Hematopoietic multipotent progenitor cell treated with erythropoietin and hydrocortisone succinate and interleukin-3 and kit ligand, for 15 days (in vitro differentiated cells): Measurements from ENCODE around the gene PSMA8.
"Not testable (repeated sequence)": the region's sequence is repeated elsewhere in the genome, so short reads cannot be mapped to it uniquely, and the experiment has no call there.

Experiments used
- DNase-seq: peaks from one replicate; pipeline ENCODE4 v3.0.0-alpha.2; 2015; ENCODE audit warnings: low spot score

Gene PSMA8

GRCh38 chr18:26133652-26134051 lies at the start of gene PSMA8:
PSMA8 (plus strand) TSS chr18:26133869; CDS start chr18:26133966, 97 bp downstream.
- peak; percentile 6 for DNase-seq

DNA sequence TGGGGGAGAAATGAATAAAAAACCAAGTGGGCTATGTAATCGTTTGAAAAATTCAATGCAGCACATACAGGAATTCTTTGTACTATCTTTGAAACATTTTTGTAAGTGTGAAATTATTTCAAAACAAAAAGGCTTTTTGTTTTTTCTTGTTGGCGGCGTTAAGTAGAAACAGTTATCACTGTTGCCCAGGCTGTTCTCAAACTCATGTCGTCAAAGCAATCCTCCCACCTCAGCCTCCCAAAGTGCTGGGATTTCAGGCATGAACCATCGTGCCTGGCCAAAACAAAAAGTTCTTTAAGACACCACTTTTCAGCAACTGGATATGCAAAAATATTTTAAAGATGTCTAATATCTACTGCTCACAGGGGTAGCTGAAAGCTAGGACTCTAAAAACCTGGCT lies 48.6 kb upstream of the PSMA8 start:
- no peak for DNase-seq

- no peak for DNase-seq
Measured at GRCh38 chr18:26086959-26087358, 46.7 kb upstream of the PSMA8 start.

- DNase-seq, result peak; percentile 29
Measured at GRCh38 chr18:26088487-26088886, 45.2 kb upstream of the PSMA8 start.

DNA sequence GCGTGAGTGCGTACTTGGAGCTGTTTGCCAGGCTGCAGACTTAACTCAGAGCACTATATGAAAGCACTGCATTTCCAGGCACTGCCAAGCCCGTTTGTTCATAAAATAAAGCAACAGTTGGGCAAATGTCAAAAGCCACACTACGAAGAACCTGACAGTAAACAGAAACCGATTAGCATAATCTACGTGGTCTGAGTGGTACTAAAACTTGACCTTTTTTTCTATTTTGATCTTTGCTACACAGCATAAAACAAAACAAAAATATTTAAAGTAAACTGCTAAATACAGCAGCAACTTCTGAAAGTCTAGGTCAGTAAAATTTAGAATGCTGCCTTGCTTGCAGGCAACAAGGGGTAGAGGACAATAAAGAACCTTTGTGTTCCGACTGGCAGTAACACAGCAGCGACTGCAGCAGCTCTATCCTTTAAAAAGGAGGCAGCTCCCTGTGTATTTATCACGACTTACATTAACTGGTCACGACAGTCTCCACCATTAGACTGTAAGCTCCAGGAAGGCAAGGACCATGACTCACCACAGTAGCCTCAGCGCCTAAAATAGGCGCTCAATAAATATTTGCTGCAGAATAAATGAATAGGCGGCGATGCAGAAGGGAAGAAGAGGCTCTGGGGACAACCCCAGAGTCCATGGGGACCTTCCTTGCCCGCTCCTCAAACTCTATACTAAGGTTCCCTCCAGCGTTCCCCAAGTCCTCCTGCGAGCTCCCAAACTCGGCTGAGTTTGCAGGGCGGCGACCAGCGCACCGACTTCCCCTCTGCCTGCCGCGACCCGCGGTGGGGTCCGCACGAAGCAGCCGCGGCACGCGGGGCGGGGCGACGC lies 44.2 kb upstream of the PSMA8 start:
- DNase-seq, result peak; percentile 61

DNA sequence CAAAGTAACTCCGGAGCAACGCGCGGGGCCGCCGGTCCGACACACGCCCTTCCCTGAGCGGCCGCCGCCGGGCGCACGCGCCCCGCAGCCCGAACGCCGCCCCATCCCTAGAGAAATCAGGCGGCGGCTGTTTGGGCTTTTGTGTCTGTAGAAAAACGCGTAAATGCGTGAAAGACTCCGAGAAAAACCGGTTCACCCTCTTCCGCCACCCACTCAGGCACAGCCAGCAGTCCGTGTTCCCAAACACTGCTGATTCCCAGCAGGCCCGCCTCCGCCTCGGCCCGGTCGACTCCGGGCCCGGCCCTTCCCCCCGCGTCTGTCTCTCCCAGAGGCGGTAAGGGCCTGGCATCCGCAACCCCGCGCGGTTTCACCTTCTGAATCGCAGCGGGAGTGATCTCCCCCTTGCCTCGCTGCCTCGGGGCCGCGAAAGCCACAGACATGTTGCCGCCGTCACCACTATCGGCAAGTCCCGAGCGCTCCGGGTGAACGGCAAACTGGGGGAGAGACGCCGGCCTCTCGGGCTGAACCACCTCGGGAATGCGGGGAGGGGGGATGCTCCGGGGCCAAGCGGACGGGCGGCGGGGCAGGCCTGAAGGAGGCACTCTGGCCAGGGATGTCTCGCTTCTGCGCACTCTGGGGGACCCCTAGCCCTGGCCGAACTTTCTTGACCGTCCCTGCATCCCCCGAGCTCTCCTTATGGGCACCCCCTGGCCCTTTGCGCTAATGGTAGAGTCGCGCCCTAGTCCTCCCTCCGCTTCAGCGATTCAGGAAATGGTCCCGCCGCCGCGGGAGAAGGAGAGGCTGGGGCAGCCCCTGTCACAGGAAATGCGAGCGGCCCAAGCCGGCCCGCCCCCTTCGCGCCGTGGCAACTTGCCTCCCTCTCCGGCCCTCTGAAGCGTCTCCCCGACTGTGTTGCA lies 43.3 kb upstream of the PSMA8 start, which contains the start of gene SS18:
Gene SS18 (minus strand): TSS at position 484 of the 917 bp plus-strand sequence. CDS start 44 bp downstream, at position 440.
- peak; percentile 86 for DNase-seq

GRCh38 chr18:26091047-26091630 lies 42.5 kb upstream of the PSMA8 start:
- DNase-seq, result peak; percentile 54

DNA sequence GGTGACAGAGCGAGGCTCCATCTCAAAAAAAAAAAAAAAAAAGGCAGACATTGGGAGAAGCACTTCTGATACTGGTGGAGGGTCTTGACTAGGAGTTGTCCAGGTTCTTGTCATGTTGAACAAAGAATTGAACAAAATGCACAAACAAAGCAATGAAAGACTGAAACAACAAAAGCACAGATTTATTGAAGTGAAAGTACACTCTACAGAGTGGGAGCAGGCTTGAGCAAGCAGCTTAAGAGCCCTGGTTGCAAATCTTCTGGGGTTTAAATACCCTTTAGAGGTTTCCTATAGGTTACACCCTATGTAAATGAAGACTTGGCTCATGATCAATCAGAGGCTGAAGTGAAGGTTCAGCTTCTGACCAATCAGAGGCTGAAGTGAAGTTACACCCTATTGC lies 36.8 kb upstream of the PSMA8 start:
- DNase-seq, result no peak

DNA sequence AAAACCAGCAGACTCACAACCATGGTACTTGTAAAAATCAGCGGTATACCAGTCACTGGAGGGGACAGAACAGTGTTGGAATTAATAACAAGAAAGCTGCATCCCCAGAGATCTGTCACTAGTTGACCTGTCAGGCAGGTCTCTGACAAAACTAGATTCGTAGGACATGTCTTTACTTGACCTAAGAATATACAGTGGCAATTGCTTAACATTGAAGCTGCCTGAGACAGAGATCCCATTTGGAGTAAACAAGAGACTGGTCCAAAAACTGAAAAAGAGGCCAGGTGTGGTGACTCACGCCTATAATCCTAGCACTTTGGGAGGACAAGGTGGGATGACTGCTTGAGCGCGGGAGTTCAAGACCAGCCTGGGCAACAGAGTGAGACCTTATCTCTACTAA lies 36.1 kb upstream of the PSMA8 start:
- DNase-seq, result no peak

GRCh38 chr18:26103579-26103978 lies 30.1 kb upstream of the PSMA8 start:
- DNase-seq, result peak; percentile 33

GRCh38 chr18:26104035-26104434 lies 29.6 kb upstream of the PSMA8 start:
- DNase-seq, result no peak

- no peak for DNase-seq
Measured at GRCh38 chr18:26119246-26119645, 14.4 kb upstream of the PSMA8 start.

DNA sequence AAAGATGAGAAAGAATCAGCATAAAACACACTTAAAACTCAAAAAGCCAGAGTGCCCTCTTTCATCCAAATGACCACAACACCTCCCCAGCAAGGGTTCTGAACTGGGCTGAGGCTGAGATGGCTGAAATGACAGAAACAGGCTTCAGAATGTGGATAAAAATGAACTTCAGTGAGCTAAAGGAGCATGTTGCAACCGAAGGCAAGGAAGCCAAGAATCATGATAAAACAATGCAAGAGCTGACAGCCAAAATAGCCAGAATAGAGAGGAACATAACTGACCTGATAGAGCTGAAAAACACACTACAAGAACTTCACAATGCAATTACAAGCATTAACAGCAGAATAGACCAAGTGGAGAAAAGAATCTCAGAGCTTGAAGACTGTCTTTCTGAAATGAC lies 12.2 kb upstream of the PSMA8 start:
- DNase-seq, result no peak

GRCh38 chr18:26121994-26122393 lies 11.7 kb upstream of the PSMA8 start:
- not testable (repeated sequence) for DNase-seq

DNA sequence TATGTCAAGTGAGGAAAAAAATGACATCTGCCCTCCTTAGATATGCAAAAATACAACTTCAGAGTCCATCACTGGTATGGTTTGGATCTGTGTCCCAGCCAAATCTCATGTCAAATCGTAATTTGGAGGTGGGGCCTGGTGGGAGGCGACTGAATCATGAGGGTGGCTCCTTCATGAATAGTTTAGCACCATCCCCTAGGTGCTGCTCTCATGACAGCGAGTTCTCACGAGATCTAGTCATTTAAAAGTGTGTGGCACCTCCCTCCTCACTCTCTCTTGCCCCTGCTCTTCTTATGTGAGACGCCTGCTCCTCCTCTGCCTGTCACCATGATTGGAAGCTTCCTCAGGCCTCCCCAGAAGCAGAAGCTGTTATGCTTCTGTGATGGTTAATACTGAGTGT lies 5.9 kb upstream of the PSMA8 start:
- DNase-seq, result no peak

- not testable (repeated sequence) for DNase-seq
Measured at GRCh38 chr18:26128192-26128591, 5.5 kb upstream of the PSMA8 start.

GRCh38 chr18:26134107-26134506 lies 438 bp downstream of the PSMA8 start:
- DNase-seq, result no peak

DNA sequence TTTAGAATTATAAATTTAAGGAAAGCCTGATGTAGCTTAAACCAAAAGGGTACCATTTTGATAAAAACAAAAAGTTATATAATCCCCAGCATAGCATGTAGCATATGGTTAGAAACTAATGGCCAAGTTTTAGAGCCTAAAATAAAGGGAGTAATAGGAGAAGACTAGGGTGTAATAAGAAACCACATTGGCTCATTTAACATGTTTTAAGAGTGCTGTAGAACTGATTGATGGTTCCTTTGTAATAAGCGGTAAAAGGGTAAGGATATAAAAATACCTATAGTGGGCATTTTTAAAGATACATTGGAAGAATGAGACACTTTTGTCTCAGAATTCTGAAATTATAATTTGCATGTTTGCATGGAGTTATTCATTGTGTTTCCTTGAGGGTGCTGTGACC lies 1.9 kb downstream of the PSMA8 start:
- no peak for DNase-seq

DNA sequence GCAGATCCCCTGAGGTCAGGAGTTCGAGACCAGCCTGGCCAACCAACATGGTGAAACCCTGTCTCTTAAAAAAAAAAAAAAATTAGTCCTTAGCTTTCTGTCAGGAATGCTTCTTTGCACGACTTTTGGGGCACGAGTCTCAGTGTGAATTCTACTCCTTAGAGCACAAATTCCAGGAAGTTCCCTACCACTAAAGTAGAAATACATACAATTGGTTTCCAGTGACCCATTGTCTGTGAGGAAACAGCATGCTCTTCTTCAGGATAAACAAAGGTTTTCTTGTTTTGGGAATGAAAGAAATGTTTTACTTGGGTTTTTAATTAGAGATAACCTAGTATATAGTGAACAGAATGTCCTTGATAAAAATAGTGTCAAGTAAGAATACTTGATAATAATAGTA lies 23.7 kb downstream of the PSMA8 start:
- no peak for DNase-seq

- DNase-seq, result no peak
Measured at GRCh38 chr18:26159353-26159752, 25.7 kb downstream of the PSMA8 start.

GRCh38 chr18:26164571-26164970 lies 30.9 kb downstream of the PSMA8 start:
- no peak for DNase-seq

DNA sequence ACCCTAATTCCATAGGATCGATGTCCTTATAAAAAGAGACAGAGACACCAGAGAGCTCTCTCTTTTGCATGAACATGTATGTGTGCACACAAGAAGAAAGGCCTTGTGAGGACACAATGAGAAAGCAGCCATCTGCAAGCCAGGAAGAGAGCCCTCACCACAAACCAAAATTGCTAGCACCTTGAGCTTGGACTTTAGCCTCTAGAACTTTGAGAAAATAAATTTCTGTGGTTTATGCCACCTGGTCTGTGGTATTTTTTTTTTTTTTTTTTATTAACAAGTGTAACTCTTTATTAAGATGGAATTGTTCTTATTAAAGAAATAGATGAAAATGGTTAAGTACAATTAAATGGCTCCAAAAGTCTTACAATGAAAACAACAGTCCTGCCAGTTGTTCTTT lies 33.9 kb downstream of the PSMA8 start:
- not testable (repeated sequence) for DNase-seq
